ENCODE results near the gene CPA3. TPM values are rescaled to one million over a fixed set of nuclear protein-coding genes. Genes with fewer than 3 reads are reported as not detected.

Gene CPA3
- total and polyA plus RNA-seq, 7 donors, result 0.34 to 3.8 (median 0.74) TPM

DNA sequence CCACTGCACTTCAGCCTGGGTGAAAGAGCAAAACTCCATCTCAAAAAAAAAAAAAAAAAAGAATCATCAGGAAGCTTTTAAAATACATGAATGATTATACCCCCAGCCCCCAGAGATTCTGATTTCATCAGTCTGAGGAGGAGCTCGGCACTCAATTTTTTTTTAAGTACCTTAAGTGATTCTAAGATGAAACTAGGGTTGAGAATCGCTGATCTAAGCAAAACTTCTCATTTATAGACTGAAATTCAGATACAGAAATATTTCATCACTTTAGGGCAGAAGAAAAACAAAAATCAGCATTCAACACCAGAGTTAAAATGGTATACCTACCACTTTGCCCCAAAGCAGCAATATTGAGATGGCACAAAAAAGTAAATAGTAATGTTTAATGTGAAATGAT lies 24.7 kb downstream of the CPA3 start:
- Histone ChIP-seq H3K9me3 (no peaks in the 10 kb centered on the region), H3K27ac (no peak overlapping the region), H3K4me1 (no peaks in the 10 kb centered on the region), H3K4me3 (no peak overlapping the region), H3K36me3 (ENCODE audit: insufficient read depth in 1 of 2, low read depth in 1 of 2) (no peaks in the 10 kb centered on the region), H3K27me3 (ENCODE audit: insufficient read depth in 3 of 3, low read length in 2 of 3) (no peaks in the 10 kb centered on the region)
- 85 to 90% (median 89%) methylated on average over 2 of the region's 2 CpGs for WGBS, 3 donors
- DNase-seq, result no peak
- intact Hi-C loops (cut with DNase I), result no loop called here
- TF ChIP-seq, protein P1, sequence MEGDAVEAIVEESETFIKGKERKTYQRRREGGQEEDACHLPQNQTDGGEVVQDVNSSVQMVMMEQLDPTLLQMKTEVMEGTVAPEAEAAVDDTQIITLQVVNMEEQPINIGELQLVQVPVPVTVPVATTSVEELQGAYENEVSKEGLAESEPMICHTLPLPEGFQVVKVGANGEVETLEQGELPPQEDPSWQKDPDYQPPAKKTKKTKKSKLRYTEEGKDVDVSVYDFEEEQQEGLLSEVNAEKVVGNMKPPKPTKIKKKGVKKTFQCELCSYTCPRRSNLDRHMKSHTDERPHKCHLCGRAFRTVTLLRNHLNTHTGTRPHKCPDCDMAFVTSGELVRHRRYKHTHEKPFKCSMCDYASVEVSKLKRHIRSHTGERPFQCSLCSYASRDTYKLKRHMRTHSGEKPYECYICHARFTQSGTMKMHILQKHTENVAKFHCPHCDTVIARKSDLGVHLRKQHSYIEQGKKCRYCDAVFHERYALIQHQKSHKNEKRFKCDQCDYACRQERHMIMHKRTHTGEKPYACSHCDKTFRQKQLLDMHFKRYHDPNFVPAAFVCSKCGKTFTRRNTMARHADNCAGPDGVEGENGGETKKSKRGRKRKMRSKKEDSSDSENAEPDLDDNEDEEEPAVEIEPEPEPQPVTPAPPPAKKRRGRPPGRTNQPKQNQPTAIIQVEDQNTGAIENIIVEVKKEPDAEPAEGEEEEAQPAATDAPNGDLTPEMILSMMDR (IDR thresholded peaks at IDR 0.05), result no peak
- no peak for ATAC-seq

DNA sequence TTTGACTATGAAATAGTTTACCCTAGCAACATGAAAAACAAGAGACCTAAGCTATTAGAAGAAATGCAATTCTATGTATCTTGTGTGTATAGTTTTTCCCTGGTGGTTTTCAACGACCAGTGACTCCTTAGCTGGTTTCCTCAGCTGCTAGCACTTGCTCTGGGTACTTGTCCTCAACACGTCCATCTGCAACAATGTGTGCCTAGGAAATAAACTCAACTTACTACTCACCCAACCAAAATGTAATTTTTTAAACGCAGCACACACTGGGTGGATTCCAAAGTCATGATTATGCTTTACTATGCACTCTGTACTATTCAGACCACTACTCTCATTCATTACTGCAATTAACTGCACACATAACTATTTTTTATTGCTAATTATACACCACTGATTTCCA lies 31.0 kb downstream of the CPA3 start:
- no peaks in the 10 kb centered on the region for H3K27me3 ChIP-seq (ENCODE audit: insufficient read depth in 3 of 3, low read length in 2 of 3)
- TF ChIP-seq, protein P1 (IDR thresholded peaks at IDR 0.05), result no peak
- H3K36me3 ChIP-seq (ENCODE audit: insufficient read depth in 1 of 2, low read depth in 1 of 2), result no peaks in the 10 kb centered on the region
- WGBS, 3 donors, result 65 to 83% (median 70%) methylated on average over 3 of the region's 3 CpGs
- DNase-seq (no peak), ATAC-seq (no peak)
- intact Hi-C loops (cut with DNase I), result no loop called here
- no peaks in the 10 kb centered on the region for H3K4me1 ChIP-seq
- no peaks in the 10 kb centered on the region for H3K9me3 ChIP-seq
- no peak overlapping the region for H3K27ac ChIP-seq
- H3K4me3 ChIP-seq, result no peak overlapping the region

DNA sequence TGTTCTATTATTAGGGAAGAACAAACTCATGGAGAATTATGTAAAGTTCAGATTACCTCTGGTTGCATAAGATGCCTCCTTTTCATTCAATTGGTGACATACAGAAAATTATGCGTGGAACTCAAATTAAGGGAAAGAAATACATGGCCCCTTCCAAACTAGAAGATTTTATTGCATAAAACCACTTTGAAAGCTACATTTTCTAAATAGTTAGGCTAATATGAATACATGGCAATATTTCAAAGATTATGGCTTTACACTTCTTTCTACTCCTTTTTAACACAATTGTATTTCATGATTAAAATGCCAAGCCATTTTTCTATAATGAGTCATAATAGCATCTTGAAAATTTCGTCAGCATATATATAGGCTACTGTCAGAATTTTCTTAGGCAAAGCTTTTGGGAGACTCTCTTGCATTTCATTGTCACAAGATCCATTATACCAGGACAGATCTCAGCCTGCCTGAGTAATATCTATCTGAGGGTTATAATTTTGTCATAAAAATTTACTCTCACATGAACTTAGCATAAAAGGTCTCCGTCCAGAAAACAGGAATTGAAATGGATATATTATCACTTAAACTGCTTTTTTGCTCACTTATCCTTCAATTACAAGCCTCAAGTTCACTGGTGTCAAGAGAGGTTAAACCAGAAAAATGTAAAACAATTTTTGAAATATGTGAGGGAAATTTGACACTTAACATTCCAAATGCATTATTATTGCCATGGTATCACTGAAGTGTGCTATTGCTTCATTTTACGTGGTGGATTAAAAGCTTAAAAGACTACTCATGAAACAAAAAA lies 37.1 kb downstream of the CPA3 start:
- Histone ChIP-seq H3K27ac (no peak overlapping the region), H3K27me3 (ENCODE audit: insufficient read depth in 3 of 3, low read length in 2 of 3) (no peaks in the 10 kb centered on the region), H3K4me1 (no peaks in the 10 kb centered on the region), H3K9me3 (no peaks in the 10 kb centered on the region), H3K36me3 (ENCODE audit: insufficient read depth in 1 of 2, low read depth in 1 of 2) (no peaks in the 10 kb centered on the region), H3K4me3 (no peak overlapping the region)
- 55 to 70% (median 60%) methylated on average over 4 of the region's 4 CpGs for WGBS, 3 donors
- no peak for ATAC-seq
- intact Hi-C loops (cut with DNase I), result no loop called here
- TF ChIP-seq, protein P1 (IDR thresholded peaks at IDR 0.05), result no peak
- DNase-seq, result no peak

DNA sequence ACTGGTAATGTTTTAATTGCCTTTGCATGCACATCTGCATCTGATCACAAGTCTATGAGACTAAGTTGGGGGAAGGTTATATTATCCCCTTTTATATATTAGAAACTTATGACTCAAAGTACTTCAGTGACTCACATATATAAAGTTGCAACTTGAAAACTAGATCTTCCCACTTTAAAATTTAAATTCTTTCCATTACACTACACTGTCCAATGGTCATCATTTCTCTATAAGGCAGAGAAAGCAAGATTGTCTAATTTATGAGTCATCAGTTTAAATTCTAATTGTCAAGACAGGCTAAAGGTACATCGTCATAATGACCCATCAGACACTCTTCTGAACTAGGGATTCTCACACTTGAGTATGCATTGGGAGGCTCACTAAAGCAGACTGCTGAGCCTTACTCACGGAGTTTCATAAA lies 37.9 kb downstream of the CPA3 start:
- DNase-seq (no peak), ATAC-seq (no peak)
- Histone ChIP-seq H3K4me1 (no peaks in the 10 kb centered on the region), H3K36me3 (ENCODE audit: insufficient read depth in 1 of 2, low read depth in 1 of 2) (no peaks in the 10 kb centered on the region), H3K9me3 (no peaks in the 10 kb centered on the region), H3K27me3 (ENCODE audit: insufficient read depth in 3 of 3, low read length in 2 of 3) (no peaks in the 10 kb centered on the region), H3K4me3 (no peak overlapping the region), H3K27ac (no peak overlapping the region)
- 84 to 93% (median 91%) methylated on average over 2 of the region's 2 CpGs for WGBS, 3 donors
- TF ChIP-seq, protein P1 (IDR thresholded peaks at IDR 0.05), result no peak
- intact Hi-C loops (cut with DNase I), result no loop called here

DNA sequence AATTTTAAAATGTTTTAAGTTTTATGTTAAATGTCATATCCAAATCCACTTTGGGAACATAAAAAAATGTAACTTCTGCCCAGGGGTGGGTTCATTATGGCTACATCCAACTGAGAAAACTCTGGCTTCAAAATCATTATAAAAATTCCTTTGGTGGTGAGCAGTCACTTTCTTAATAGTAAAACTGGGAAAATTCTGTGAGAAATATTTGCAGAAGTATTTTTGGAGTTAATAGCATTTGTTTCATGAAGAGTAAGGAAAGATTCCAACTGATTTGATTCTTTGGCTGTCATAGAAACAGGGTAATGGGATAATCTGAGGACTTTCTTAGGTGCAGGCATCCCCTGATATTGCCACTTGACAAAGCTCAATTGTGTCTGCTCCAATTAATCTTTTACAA lies 38.8 kb downstream of the CPA3 start:
- DNase-seq (no peak), ATAC-seq (no peak)
- TF ChIP-seq, protein P1 (IDR thresholded peaks at IDR 0.05), result no peak
- no peak overlapping the region for H3K4me3 ChIP-seq
- H3K4me1 ChIP-seq, result no peaks in the 10 kb centered on the region
- H3K27me3 ChIP-seq (ENCODE audit: insufficient read depth in 3 of 3, low read length in 2 of 3), result no peaks in the 10 kb centered on the region
- intact Hi-C loops (cut with DNase I), result no loop called here
- H3K27ac ChIP-seq, result no peak overlapping the region
- H3K36me3 ChIP-seq (ENCODE audit: insufficient read depth in 1 of 2, low read depth in 1 of 2), result no peaks in the 10 kb centered on the region
- no peaks in the 10 kb centered on the region for H3K9me3 ChIP-seq

All from psoas muscle (tissue), 8 donors.